ENCODE results near the gene ST3GAL3.

DNA sequence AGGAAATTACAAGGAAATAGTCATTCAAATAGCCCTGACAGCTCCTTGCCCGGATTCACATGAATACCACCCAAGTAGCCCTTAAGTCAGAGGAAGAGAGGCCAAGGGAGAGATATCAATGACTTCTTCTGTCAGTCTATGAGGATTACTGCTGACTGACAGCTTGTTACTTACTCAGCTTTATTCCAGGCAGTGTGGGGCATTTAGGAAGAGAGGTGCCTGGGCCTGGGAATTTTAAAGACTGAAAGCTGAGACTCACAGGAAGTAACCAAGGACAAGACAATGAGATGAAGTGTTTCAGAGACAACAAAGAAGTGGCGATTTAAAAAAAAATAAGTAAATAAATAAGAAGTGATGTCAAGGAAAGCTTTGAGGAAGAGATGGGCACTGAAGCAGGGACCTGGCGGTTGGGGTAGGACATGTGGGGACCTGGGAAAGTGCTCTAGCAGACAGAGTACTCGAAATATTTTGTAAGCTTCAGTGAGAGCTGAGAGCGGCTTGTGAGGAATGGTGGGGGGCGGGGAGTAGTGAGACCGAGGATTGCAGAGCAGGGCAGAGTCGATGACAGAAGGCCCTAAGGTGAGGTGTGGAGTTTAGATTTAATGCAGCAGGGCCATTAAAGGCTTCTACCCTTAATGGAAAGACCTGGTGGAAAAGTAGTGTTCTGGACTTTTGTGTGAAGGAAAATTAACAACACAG is 58.9 kb downstream of the ST3GAL3 start:
- TF ChIP-seq, protein P1, sequence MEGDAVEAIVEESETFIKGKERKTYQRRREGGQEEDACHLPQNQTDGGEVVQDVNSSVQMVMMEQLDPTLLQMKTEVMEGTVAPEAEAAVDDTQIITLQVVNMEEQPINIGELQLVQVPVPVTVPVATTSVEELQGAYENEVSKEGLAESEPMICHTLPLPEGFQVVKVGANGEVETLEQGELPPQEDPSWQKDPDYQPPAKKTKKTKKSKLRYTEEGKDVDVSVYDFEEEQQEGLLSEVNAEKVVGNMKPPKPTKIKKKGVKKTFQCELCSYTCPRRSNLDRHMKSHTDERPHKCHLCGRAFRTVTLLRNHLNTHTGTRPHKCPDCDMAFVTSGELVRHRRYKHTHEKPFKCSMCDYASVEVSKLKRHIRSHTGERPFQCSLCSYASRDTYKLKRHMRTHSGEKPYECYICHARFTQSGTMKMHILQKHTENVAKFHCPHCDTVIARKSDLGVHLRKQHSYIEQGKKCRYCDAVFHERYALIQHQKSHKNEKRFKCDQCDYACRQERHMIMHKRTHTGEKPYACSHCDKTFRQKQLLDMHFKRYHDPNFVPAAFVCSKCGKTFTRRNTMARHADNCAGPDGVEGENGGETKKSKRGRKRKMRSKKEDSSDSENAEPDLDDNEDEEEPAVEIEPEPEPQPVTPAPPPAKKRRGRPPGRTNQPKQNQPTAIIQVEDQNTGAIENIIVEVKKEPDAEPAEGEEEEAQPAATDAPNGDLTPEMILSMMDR (IDR thresholded peaks at IDR 0.05), result no peak
- TF ChIP-seq SIN3A (IDR thresholded peaks at IDR 0.05; ENCODE audit: borderline replicate concordance, insufficient read depth, low read depth, low read length), result no peak
